Smooth muscle cell (in vitro differentiated cells): Measurements from ENCODE around the gene WDR37. TPM values are rescaled to one million over a fixed set of nuclear protein-coding genes. Genes with fewer than 3 reads are reported as not detected.

ENCODE experiments used
- DNase-seq: peaks from one replicate; lab custom pipeline; 2025; ENCODE audit not compliant: unreplicated experiment; lab: John Stamatoyannopoulos, UW
- H2AFZ ChIP-seq: fragments of 200-600 bp; sonication (generic); 2 replicates; pipeline ENCODE4 v1.6.0; 2016; ENCODE audit warnings: antibody characterized with exemption, low read depth, mild to moderate bottlenecking
- H3F3A ChIP-seq: fragments of 200-600 bp; sonication (generic); 2 replicates; pipeline ENCODE4 v1.6.0; 2017; ENCODE audit warnings: antibody characterized with exemption, low read depth
- H3K27ac ChIP-seq: fragments of 200-600 bp; sonication (generic); 2 replicates; pipeline ENCODE4 v1.5.1; 2016; ENCODE audit warnings: low read depth, mild to moderate bottlenecking
- H3K27me3 ChIP-seq: fragments of 200-600 bp; sonication (generic); 2 replicates; pipeline ENCODE4 v1.6.1; 2016; ENCODE audit warnings: low read depth, mild to moderate bottlenecking
- H3K36me3 ChIP-seq: fragments of 200-600 bp; sonication (generic); 2 replicates; pipeline ENCODE4 v1.5.1; 2016; ENCODE audit warnings: low read depth
- H3K4me1 ChIP-seq: fragments of 200-600 bp; sonication (generic); 2 replicates; pipeline ENCODE4 v1.5.1; 2016; ENCODE audit warnings: low read depth
- H3K4me2 ChIP-seq: fragments of 200-600 bp; sonication (generic); 2 replicates; pipeline ENCODE4 v1.6.0; 2016; ENCODE audit warnings: mild to moderate bottlenecking
- H3K4me3 ChIP-seq: fragments of 200-600 bp; sonication (generic); 2 replicates; pipeline ENCODE4 v1.5.1; 2016; ENCODE audit warnings: mild to moderate bottlenecking
- H3K79me2 ChIP-seq: fragments of 200-600 bp; sonication (generic); 2 replicates; pipeline ENCODE4 v1.6.0; 2016; ENCODE audit warnings: low read depth, mild to moderate bottlenecking
- H3K9ac ChIP-seq: fragments of 200-600 bp; sonication (generic); 2 replicates; pipeline ENCODE4 v1.6.0; 2016; ENCODE audit warnings: low read depth
- H3K9me3 ChIP-seq: fragments of 200-600 bp; sonication (generic); replicated peaks from 2 replicates; pipeline ENCODE4 v1.5.1; 2016; ENCODE audit warnings: low read depth
- H4K20me1 ChIP-seq: fragments of 200-600 bp; sonication (generic); 2 replicates; pipeline ENCODE4 v1.6.0; 2016; ENCODE audit warnings: low read depth
- WGBS: methylation state at CpG from one replicate; pipeline ENCODE4 v1.1.7; 2016; ENCODE audit warnings: low lambda C conversion rate; 5-methylcytosine and 5-hydroxymethylcytosine counted together
- polyA plus RNA-seq: library from polyadenylated mRNA; unstranded; fragments of >200 nt; fragmentation: Nextera tagmentation; extraction: Ambion mirVana; gene quantifications from 2 replicates; pipeline ENCODE4 v1.2.1, GENCODE V29; 2016
- total RNA-seq: library from RNA; depleted of rRNA; stranded (reverse); fragments of >200 nt; gene quantifications from 2 replicates; pipeline ENCODE4 v1.2.3, GENCODE V29; 2014
- TF ChIP-seq, protein P1 (sequence below): fragments of 200-600 bp; sonication (generic); IDR thresholded peaks from 2 replicates; pipeline ENCODE4 v1.5.1; 2017; ENCODE audit warnings: borderline replicate concordance, mild to moderate bottlenecking, antibody characterized with exemption; ENCODE audit not compliant: insufficient read depth, poor library complexity, severe bottlenecking

Gene WDR37
- total and polyA plus RNA-seq, 2 experiments from 2014 or later = 10.5 to 10.7 TPM

DNA sequence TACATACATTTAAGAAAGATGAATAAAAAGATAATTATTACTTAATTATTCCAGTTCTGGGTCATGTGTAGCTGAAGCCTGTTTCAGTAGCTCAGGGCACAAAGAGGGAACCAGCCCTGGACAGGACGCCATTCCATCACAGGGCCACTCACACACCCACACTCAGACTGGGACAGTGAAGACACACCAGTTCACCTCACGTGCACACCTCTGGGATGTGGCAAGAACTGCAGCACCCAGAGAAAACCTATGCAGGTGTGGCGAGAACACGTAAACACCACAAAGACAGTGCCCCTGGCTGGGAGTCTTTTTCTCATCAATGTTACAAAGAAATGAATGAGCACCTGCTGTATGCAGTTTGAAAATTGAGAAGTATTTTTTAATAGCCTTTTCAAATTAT, 5.6 kb upstream of the WDR37 start:
- WGBS = 42% methylated on average over 4 of the region's 4 CpGs
- H2AFZ ChIP-seq = no peak overlapping the region

DNA sequence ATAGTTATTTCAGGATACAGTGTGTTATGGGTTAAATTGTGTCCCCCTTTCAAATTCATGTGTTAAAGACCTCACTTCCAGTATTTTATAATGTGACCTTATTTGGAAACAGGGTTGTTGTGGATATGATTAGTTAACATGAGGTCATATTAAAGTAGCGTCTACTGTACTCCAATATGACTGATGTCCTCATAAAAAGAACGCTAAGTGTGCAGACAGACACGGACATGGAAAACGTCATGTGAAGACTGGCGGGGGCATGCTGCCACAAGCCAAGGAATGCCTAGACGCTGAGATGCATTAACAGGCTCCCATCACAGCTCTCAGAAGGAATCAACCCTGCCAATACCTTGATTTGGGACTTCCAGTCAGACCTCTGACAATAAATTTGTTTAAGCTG, 1.5 kb upstream of the WDR37 start:
- peak overlapping the region; percentile 97 for H3K4me3 ChIP-seq
- no peak overlapping the region for H2AFZ ChIP-seq
- H3K9me3 ChIP-seq = no peaks in the 10 kb centered on the region
- H3K27ac ChIP-seq = peak overlapping the region; percentile 100
- peak overlapping the region; percentile 95 for H3K4me2 ChIP-seq
- WGBS = 44% methylated on average over 6 of the region's 6 CpGs
- no peaks in the 10 kb centered on the region for H3K36me3 ChIP-seq
- TF ChIP-seq, protein P1, sequence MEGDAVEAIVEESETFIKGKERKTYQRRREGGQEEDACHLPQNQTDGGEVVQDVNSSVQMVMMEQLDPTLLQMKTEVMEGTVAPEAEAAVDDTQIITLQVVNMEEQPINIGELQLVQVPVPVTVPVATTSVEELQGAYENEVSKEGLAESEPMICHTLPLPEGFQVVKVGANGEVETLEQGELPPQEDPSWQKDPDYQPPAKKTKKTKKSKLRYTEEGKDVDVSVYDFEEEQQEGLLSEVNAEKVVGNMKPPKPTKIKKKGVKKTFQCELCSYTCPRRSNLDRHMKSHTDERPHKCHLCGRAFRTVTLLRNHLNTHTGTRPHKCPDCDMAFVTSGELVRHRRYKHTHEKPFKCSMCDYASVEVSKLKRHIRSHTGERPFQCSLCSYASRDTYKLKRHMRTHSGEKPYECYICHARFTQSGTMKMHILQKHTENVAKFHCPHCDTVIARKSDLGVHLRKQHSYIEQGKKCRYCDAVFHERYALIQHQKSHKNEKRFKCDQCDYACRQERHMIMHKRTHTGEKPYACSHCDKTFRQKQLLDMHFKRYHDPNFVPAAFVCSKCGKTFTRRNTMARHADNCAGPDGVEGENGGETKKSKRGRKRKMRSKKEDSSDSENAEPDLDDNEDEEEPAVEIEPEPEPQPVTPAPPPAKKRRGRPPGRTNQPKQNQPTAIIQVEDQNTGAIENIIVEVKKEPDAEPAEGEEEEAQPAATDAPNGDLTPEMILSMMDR = no peak
- H3K27me3 ChIP-seq = no peaks in the 10 kb centered on the region
- H3K4me1 ChIP-seq = peaks cover 35% of the 10 kb centered on the region
- H3F3A ChIP-seq = peaks cover 18% of the 10 kb centered on the region
- H3K9ac ChIP-seq = peak overlapping the region; percentile 100
- peaks cover 60% of the 10 kb centered on the region for H4K20me1 ChIP-seq
- H3K79me2 ChIP-seq = peaks cover 93% of the 10 kb centered on the region
- no peak for DNase-seq

More for the DNA sequence above, 5.6 kb upstream of the WDR37 start:
- Histone ChIP-seq H3K9me3 (no peaks in the 10 kb centered on the region), H3K36me3 (no peaks in the 10 kb centered on the region), H3K27me3 (no peaks in the 10 kb centered on the region), H3K9ac (peak overlapping the region; percentile 14), H3K79me2 (peaks cover 77% of the 10 kb centered on the region), H3K27ac (peak overlapping the region; percentile 99), H3K4me2 (peak overlapping the region; percentile 92), H3F3A (peaks cover 24% of the 10 kb centered on the region), H4K20me1 (peaks cover 50% of the 10 kb centered on the region), H3K4me1 (peaks cover 29% of the 10 kb centered on the region), H3K4me3 (peak overlapping the region; percentile 82)
- TF ChIP-seq, protein P1 = no peak
- DNase-seq = no peak

DNA sequence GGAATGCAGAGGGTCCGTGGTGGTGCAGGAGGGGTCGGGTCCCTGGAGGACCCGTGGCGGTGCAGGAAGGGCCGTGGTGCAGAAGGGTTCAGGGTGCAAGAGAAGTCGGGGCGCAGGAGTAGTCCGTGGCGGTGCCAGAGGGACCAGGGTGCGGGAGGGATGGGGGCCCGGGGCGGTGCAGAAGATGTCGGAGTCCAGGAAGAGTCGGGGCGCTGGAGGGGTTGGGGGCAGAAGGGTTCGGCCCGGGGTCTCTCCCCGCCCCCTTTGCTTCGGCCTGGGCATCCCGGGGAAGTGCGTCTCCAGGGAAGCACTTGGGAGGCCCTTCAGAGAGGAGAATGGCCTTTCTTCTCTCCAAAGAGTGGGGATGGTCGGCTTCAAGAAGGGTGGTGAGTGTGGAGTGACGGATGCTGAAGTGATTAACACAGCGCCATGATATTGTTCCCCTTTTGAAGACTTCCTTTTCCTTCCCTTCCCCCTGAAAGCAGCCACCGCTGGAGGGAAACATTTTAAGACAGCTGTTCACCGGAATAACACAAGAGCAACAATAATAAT, 997 bp downstream of the WDR37 start:
- Histone ChIP-seq H3F3A (peaks cover 4% of the 10 kb centered on the region), H3K4me2 (peak overlapping the region; percentile 95), H3K4me1 (peaks cover 24% of the 10 kb centered on the region), H4K20me1 (peaks cover 65% of the 10 kb centered on the region), H3K9ac (peak overlapping the region; percentile 100), H3K27ac (peak overlapping the region; percentile 100), H3K9me3 (no peaks in the 10 kb centered on the region), H2AFZ (no peak overlapping the region), H3K36me3 (no peaks in the 10 kb centered on the region), H3K79me2 (peaks cover 90% of the 10 kb centered on the region), H3K4me3 (peak overlapping the region; percentile 97), H3K27me3 (no peaks in the 10 kb centered on the region)
- TF ChIP-seq, protein P1 = no peak
- 2% methylated on average over 11 of the region's 26 CpGs for WGBS
- DNase-seq = no peak

DNA sequence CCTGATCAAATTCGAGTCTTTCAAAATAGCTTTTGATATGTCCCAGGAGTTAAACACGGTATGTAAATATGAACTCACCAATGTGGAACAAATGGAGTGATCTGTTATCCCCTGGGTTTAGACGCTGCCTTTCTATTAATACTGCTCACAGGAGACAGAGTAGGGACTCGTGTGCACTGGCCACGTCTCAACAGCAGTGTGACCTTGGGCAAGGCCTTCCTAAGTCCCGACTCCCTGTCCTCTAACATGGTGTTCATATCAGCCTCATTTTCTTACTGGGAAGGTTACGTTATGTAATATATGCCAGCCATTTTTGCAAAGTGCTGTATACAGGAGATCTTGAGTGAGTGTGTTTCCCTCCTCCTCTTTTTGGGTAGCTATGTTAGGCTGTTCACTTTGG, 1.8 kb downstream of the WDR37 start:
- no peak for DNase-seq
- Histone ChIP-seq H3K27me3 (no peaks in the 10 kb centered on the region), H3K36me3 (no peaks in the 10 kb centered on the region), H2AFZ (no peak overlapping the region), H3K4me2 (peak overlapping the region; percentile 95), H3K9me3 (no peaks in the 10 kb centered on the region), H3K79me2 (peaks cover 82% of the 10 kb centered on the region), H3K9ac (no peak overlapping the region), H3K4me1 (peaks cover 24% of the 10 kb centered on the region), H3K4me3 (peak overlapping the region; percentile 97), H3K27ac (no peak overlapping the region), H3F3A (peaks cover 4% of the 10 kb centered on the region), H4K20me1 (peaks cover 71% of the 10 kb centered on the region)
- WGBS = 96% methylated on average over 7 of the region's 7 CpGs
- TF ChIP-seq, protein P1 = no peak
